ENCODE results near the gene SLC25A2.
"Not testable (repeated sequence)": the region's sequence is repeated elsewhere in the genome, so short reads cannot be mapped to it uniquely, and the experiment has no call there.

GRCh38 chr5:141332571-141332970, 28.7 kb upstream of the SLC25A2 start:
- not testable (repeated sequence) for TF ChIP-seq CTCF (conservative IDR thresholded peaks at IDR 0.05; ENCODE audit: low read length); EZH2phosphoT487 (IDR thresholded peaks at IDR 0.05; ENCODE audit: borderline replicate concordance)

Data from Loucy (cell line).